Fibroblast of skin of back (primary cell): ENCODE results near the gene KLF15.

Experiments used
- DNase-seq: peaks from one replicate; pipeline ENCODE4 v3.0.0-alpha.2; 2013

The KLF15 gene

DNA sequence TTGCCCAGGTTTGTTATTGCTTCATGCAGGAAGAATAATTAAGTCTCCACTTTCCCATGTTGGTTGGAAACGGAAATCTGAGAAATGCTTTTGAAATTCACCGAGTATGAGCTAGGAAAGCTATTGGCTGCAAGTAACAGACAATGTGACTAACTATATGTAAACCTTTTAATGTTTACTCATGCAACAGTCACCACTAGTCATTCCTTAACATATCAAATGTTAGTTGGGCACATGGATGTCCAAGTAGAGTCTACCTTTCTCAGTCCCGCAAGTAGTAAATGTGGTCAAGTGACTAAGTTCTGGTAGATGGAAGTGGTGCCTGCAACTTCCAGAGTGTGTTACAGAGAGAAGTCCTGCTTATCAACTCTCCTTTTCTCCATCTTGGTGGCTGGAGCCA lies 52.5 kb downstream of the KLF15 start:
- DNase-seq = peak; percentile 74

DNA sequence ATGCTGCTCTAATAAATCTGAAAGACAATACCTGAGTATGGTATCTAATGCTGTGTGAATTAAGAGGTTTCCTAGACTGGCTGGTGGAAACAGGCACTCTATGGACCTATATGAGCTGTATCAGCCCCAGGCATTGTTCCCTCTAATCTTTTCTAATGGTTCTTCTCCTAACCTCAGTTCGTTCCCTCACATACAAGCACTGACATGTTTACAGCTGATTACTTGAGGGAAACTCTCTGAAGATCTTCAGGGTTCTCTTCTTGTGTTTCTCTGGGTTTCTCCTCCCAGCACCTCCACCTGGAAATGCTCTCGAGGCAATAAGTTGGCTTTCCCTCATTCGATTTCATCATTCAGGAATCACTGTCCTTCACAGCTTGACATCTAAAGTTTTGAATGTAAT lies 52.9 kb downstream of the KLF15 start:
- no peak for DNase-seq

DNA sequence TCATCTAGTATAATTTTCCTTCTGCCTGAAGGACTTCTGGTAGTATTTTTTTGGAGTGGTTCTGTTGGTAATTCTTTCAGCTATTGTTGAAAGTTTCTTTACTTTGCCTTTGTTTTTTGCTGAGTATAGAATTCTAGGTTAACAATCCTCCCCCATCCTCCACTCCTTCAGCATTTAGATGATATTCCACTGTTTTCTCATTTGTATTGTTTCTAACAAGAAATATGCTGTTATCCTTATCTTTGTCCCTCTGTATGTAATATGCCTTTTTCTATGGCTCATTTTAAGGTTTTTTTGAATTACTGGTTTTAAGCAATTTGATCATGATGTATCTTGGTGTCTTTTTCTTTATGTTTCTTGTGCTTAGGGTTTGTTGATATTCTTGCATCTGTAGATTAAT lies 53.9 kb downstream of the KLF15 start:
- no peak for DNase-seq

DNA sequence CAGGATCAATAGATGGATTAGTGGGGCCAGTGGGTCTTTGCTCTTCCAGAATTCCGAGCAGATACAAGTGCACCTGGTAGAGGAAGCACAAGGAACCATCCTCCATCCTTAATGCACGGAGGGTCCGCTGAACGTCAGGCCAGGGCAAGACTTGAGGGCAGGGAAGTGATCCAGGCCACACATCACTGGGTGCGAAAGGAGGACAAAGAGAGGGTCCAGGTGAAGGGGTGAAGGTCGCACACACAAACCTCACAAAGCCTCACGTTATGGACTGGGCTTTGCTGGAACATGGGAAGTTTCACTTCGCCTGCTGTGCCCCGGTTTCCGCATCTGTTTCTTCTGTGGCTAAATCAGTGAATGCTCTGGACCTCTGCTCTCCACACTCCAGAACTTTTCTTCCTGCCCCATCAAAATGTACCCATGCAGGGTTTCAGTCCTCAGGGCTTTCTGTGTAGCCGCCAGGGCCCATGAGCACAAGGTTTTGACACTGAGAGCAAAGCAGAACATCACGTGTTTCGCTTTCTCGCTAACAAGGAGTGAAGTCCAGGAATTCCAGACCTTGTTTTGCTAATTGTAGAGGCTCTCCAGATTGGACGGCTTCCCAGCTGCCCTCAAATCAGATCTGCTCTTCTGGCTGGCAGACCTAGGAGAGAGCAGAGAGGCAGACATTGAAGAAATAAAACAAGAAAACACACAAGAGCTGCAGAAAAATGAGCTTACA lies 56.3 kb downstream of the KLF15 start:
- DNase-seq = no peak

DNA sequence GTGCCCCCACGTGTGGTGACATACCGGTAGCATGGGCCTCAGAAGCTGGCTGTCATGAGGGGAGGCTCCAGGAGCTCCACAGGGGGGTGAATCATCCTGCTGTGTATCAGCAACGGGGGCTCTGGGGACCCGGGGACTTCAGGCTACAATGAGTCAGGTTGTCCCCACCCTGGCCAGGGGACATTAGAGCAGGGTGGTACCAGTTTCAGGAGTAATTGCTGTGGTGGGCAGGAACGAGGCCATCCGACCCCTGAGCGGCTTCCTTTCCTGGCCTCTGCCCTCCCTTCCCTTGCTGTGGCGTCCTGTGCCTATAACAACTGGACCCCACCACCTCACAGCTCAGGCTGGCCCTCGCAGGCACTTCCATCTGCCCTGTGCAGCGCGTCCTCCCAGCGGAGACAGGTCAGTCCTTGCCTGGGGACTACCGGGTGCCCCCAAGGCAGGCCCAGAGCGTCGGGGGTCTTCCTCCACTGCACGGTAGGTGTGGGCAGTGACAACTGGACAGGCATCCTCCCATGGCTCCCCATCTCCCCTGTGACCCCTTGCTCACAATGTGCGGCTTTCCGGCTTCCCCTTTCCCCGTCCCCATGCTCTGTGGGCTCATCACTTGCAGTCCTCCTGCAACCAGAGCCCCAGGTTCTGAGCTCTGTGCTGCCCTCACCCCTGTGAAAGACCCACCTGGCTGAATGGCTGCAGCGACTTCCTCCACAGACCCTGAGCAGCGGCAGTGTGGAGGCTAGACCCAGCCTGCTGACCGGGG lies 57.0 kb downstream of the KLF15 start:
- no peak for DNase-seq

DNA sequence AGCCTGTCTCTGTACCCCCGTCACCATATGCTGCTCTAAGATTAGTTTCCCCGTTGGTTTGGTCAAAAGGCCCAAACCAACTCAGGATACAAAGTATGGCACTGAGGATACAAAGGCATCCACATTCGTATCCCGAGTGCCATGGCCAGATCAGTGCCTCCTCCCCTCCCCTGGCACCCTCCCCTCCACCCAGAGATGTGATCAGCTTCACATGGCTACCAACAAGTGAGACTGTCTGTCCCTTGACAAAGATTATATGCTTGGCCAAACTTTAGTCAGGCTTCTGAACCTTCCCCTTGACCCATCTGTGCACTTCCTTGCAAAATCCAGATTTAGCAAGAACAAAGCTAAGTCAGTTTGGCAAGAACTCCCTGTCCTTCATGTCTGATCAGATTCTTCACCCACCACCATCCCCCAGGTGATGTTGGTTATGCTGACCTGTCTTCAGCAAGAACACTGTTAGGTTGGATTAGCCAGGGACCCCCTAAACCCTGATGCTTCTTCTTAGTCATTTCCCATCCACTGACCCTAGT lies 61.7 kb downstream of the KLF15 start:
- DNase-seq = no peak

DNA sequence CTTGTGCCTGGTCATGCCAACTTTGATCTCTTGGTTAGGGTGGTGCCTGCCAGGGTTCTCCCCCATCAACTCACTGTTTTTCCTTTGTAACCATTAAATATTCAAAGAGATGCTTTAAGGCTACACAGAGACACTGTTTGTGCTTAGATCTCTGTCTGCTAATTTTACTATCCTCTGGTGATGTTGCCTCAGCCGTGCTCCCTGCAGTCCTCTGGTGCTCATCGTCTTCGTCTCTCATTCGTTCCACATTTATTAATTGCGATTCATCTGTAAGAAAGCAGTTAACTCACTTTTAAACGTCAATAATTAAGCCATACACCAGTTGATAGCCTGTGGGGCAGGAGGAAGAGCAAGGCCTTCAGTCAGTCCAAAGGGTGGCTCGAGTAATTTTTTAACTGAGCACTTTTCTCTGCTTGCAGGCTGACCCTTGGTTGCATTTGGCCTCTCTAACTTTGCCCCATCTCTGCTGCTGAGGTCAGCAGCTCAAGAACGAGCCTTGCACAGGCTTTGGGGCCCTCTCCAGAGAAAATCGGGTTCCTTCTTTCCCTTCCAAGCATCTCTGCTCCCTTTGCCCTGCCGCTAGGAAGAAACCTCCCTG lies 62.9 kb downstream of the KLF15 start:
- no peak for DNase-seq

DNA sequence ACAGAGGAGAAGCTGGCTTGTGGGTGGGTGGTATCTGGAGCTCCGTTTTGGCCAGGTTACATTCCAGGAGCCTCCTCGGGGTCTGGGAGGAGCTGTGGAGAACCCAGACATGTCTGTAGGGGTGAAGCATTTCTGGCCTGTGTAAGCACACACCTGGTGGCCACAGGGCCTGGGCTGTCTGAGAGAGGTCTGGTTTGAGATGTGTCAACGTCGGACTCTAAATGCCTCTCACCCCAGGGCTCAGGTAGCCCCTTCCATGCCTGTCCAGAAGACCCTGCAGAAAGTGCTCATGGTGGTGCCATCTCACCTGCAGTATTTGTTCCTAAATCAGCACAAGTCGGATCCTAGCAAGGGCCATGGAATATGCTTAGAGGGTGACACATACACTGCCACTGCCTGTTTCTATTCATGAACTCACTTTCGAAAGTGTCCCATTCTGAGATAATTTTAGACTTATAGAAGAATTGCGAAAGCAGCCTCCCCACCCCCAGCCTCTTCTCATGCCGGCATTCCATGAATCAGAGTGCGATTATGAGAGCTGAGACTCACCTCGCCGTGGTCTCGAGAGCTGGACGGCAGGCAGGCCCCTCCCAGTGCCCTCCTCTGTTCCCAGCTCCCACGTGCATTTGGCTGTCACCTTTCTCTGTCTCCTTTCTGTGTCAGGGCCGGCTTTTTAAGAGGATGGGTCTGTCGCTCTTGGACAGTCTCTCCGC lies 63.7 kb downstream of the KLF15 start:
- no peak for DNase-seq
